Colonic mucosa (tissue), 4 donors: ENCODE data around the gene FAM217B. TPM values are rescaled to one million over a fixed set of nuclear protein-coding genes. Genes with fewer than 3 reads are reported as not detected.
A peak's percentile ranks its signal among the peaks of the same experiment; 100 is the strongest.

Source experiments
- DNase-seq: peaks from one replicate; pipeline ENCODE4 v3.0.0-alpha.2; 2020
- H3K27ac ChIP-seq: fragments of 200-600 bp; one replicate; pipeline ENCODE4 v1.8.0; 2021
- H3K27me3 ChIP-seq: fragments of 200-600 bp; one replicate; pipeline ENCODE4 v1.8.0; 2021
- H3K36me3 ChIP-seq: fragments of 200-600 bp; one replicate; pipeline ENCODE4 v1.8.0; 2021
- H3K4me1 ChIP-seq: fragments of 200-600 bp; one replicate; pipeline ENCODE4 v1.8.0; 2021; ENCODE audit warnings: mild to moderate bottlenecking
- H3K4me3 ChIP-seq: fragments of 200-600 bp; one replicate; pipeline ENCODE4 v1.8.0; 2021
- H3K9ac ChIP-seq, 2 donors: one replicate each; pipeline ENCODE4 v1.7.0; 2013; ENCODE audit warnings: control low read depth in 2 of 2, low read depth in 2 of 2, low read length in 2 of 2
- H3K9me3 ChIP-seq: fragments of 200-600 bp; one replicate; pipeline ENCODE4 v1.8.0; 2021
- CTCF ChIP-seq: fragments of 200-600 bp; IDR thresholded peaks from one replicate; pipeline ENCODE4 v1.8.0; 2022; ENCODE audit warnings: antibody characterized with exemption, mild to moderate bottlenecking
- intact Hi-C: fragments of 100-400 bp; cut with DNase I; formaldehyde crosslinking; loops from one replicate; pipeline ENCODE4 v1.14.1; 2022
- total RNA-seq, 2 donors: library from RNA; stranded (reverse); fragmentation: NEBNext Ultra II Directional in 1 of 2; extraction: Animal tissue kit (Norgen Biotek cat#: 25700) in 1 of 2; gene quantifications; one replicate each; pipeline ENCODE4 v1.2.1, GENCODE V29; 2021
- donor health status: healthy.
- donor health status: DM: no; HTN: no; CAD: no.
- donor health status: DM: no; HTN: no; CAD: no.

The FAM217B gene
- total RNA-seq, 2 donors from 2014 or later, result 5.5 to 11.2 TPM

GRCh38 chr20:59945175-59945574, 5.0 kb downstream of the FAM217B start:
- H3K27ac ChIP-seq, result no peak overlapping the region
- no peaks in the 10 kb centered on the region for H3K4me1 ChIP-seq
- no peak overlapping the region for H3K9ac ChIP-seq
- no peaks in the 10 kb centered on the region for H3K36me3 ChIP-seq
- TF ChIP-seq CTCF, result no peak
- H3K4me3 ChIP-seq, result no peak overlapping the region
- no peaks in the 10 kb centered on the region for H3K27me3 ChIP-seq
- intact Hi-C loops, result no loop called here
- no peaks in the 10 kb centered on the region for H3K9me3 ChIP-seq
- DNase-seq, result no peak

- intact Hi-C loops, result no loop called here
- Histone ChIP-seq H3K9me3 (no peaks in the 10 kb centered on the region), H3K4me3 (no peak overlapping the region), H3K27me3 (no peaks in the 10 kb centered on the region), H3K4me1 (no peaks in the 10 kb centered on the region), H3K27ac (no peak overlapping the region), H3K36me3 (no peaks in the 10 kb centered on the region), H3K9ac (peak overlapping the region in 1 of 2 donors; percentile 16)
- DNase-seq, result no peak
- no peak for TF ChIP-seq CTCF
Observed at GRCh38 chr20:59945731-59946130, 5.5 kb downstream of the FAM217B start.

- intact Hi-C loops, result no loop called here
- no peak for TF ChIP-seq CTCF
- DNase-seq, result no peak
Observed at GRCh38 chr20:59947376-59947775, 7.2 kb downstream of the FAM217B start.

GRCh38 chr20:59948212-59948611, 8.0 kb downstream of the FAM217B start:
- no peak for DNase-seq
- no peaks in the 10 kb centered on the region for H3K27me3 ChIP-seq
- H3K9ac ChIP-seq, result no peak overlapping the region
- H3K27ac ChIP-seq, result no peak overlapping the region
- H3K36me3 ChIP-seq, result no peaks in the 10 kb centered on the region
- H3K4me3 ChIP-seq, result no peak overlapping the region
- intact Hi-C loops, result no loop called here
- H3K4me1 ChIP-seq, result no peaks in the 10 kb centered on the region
- no peak for TF ChIP-seq CTCF
- H3K9me3 ChIP-seq, result no peaks in the 10 kb centered on the region

More at GRCh38 chr20:59947376-59947775, 7.2 kb downstream of the FAM217B start:
- Histone ChIP-seq H3K4me1 (no peaks in the 10 kb centered on the region), H3K9ac (no peak overlapping the region), H3K9me3 (no peaks in the 10 kb centered on the region), H3K36me3 (no peaks in the 10 kb centered on the region), H3K27ac (no peak overlapping the region), H3K27me3 (no peaks in the 10 kb centered on the region), H3K4me3 (no peak overlapping the region)

- Histone ChIP-seq H3K27me3 (no peaks in the 10 kb centered on the region), H3K9ac (no peak overlapping the region), H3K36me3 (no peaks in the 10 kb centered on the region), H3K4me1 (no peaks in the 10 kb centered on the region), H3K27ac (no peak overlapping the region), H3K4me3 (no peak overlapping the region), H3K9me3 (no peaks in the 10 kb centered on the region)
- DNase-seq, result no peak
- peak; percentile 58 for TF ChIP-seq CTCF
- intact Hi-C loops, result no loop called here
Observed at GRCh38 chr20:59948828-59949720, 8.9 kb downstream of the FAM217B start.
